Fibroblast of the aortic adventitia (primary cell): ENCODE data around the gene STAG1. TPM values are rescaled to one million over a fixed set of nuclear protein-coding genes. Genes with fewer than 3 reads are reported as not detected.
"Not testable (repeated sequence)": the region's sequence is repeated elsewhere in the genome, so short reads cannot be mapped to it uniquely, and the experiment has no call there.

ENCODE experiments used
- DNase-seq: peaks from one replicate; pipeline ENCODE4 v3.0.0-alpha.2; 2010; ENCODE audit warnings: low read depth
- H3K4me3 ChIP-seq: 2 replicates; pipeline ENCODE4 v1.5.1; 2011; ENCODE audit warnings: low read depth, mild to moderate bottlenecking, control low read depth, low read length, moderate library complexity
- CTCF ChIP-seq: IDR thresholded peaks from 2 replicates; pipeline ENCODE4 v1.5.1; 2011; ENCODE audit warnings: mild to moderate bottlenecking, low read length, control low read depth, inconsistent platforms; ENCODE audit not compliant: insufficient read depth
- total RNA-seq: library from RNA; depleted of rRNA; stranded (reverse); fragments of >200 nt; gene quantifications from 2 replicates; pipeline ENCODE4 v1.2.3, GENCODE V29; 2012; ENCODE audit warnings: low replicate concordance

STAG1 gene
- total RNA-seq, 1 donor = 78.0 TPM

- no peak overlapping the region for H3K4me3 ChIP-seq
- no peak for TF ChIP-seq CTCF
- DNase-seq = peak; percentile 42
Observed at GRCh38 chr3:136350557-136350956, 401.6 kb downstream of the STAG1 start.

- no peak for TF ChIP-seq CTCF
- H3K4me3 ChIP-seq = no peak overlapping the region
- DNase-seq = peak; percentile 96
Observed at GRCh38 chr3:136350132-136350531, 402.0 kb downstream of the STAG1 start.

GRCh38 chr3:136346486-136346885 lies 405.7 kb downstream of the STAG1 start:
- TF ChIP-seq CTCF = no peak

GRCh38 chr3:136343873-136344555 lies 408.2 kb downstream of the STAG1 start:
- no peak overlapping the region for H3K4me3 ChIP-seq
- no peak for TF ChIP-seq CTCF
- DNase-seq = peak; percentile 92

More at GRCh38 chr3:136346486-136346885, 405.7 kb downstream of the STAG1 start:
- no peak overlapping the region for H3K4me3 ChIP-seq
- DNase-seq = no peak

- DNase-seq = no peak
Observed at GRCh38 chr3:136343446-136343845, 408.7 kb downstream of the STAG1 start.

GRCh38 chr3:136336329-136337100 lies 415.7 kb downstream of the STAG1 start:
- TF ChIP-seq CTCF = no peak
- no peak overlapping the region for H3K4me3 ChIP-seq
- DNase-seq = peak; percentile 52

More at GRCh38 chr3:136343446-136343845, 408.7 kb downstream of the STAG1 start:
- no peak overlapping the region for H3K4me3 ChIP-seq
- no peak for TF ChIP-seq CTCF

- DNase-seq, H3K4me3 ChIP-seq: not testable (repeated sequence)
Observed at GRCh38 chr3:136334726-136335125, 417.5 kb downstream of the STAG1 start.
